PC-9 (cell line): ENCODE measurements around the gene TBX20.
"Not testable (repeated sequence)": the region's sequence is repeated elsewhere in the genome, so short reads cannot be mapped to it uniquely, and the experiment has no call there.

Experiments used
- CTCF ChIP-seq: fragments of 200-600 bp; sonication (generic); conservative IDR thresholded peaks from 2 replicates; pipeline ENCODE4 v1.6.1; 2017; ENCODE audit warnings: mixed run types, antibody characterized with exemption, mild to moderate bottlenecking, moderate library complexity
- EZH2 ChIP-seq: fragments of 200-600 bp; sonication (generic); IDR thresholded peaks from 2 replicates; pipeline ENCODE4 v1.8.0; 2017; ENCODE audit warnings: antibody characterized with exemption, low read depth

DNA sequence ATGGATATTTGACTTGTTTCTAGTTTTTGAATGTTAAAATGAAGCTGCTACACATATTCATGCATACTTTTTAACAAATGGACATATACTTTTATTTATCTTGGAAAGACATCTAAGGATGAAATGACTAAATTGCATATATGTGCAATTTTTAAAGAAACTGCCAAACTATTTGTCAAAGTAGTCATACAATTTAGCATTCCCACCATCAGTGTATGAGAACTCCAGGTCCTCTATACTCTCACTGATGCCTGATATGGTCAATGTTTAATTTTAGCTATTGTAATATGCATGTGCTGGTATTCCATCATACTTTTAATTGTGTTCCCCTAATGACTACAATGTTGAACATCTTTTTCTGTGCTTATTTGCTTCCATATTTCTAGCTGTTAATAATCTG is 47.0 kb downstream of the TBX20 start:
- TF ChIP-seq CTCF, EZH2: not testable (repeated sequence)
